ENCODE results near the gene SPC24.

GRCh38 chr19:11096210-11096841 is 59.3 kb downstream of the SPC24 start:
- TF ChIP-seq MAFK (IDR thresholded peaks at IDR 0.05; ENCODE audit: low read depth, low read length) (no peak), CTCF (conservative IDR thresholded peaks at IDR 0.05; ENCODE audit: low read depth, low read length) (no peak), RAD21 (IDR thresholded peaks at IDR 0.05; ENCODE audit: low read length) (no peak), POLR2A (IDR thresholded peaks at IDR 0.05; ENCODE audit: low read depth, low read length) (no peak)
